GM18951 (cell line): Measurements from ENCODE around the gene DPCD.
A peak's percentile ranks its signal among the peaks of the same experiment; 100 is the strongest.

Experiments used
- POLR2A ChIP-seq: IDR thresholded peaks from 4 replicates; pipeline ENCODE4 v1.6.1; 2011; ENCODE audit warnings: mild to moderate bottlenecking; ENCODE audit not compliant: insufficient read length, insufficient read depth; ENCODE audit errors: extremely low read depth
- in situ Hi-C: fragments of 300-500 bp; cut with MboI; formaldehyde crosslinking; loops from one replicate; pipeline ENCODE4 v1.12.0; 2022; ENCODE audit warnings: low sequenced_read_pairs, mixed read lengths, inconsistent platforms; ENCODE audit not compliant: unreplicated experiment

The DPCD gene

DNA sequence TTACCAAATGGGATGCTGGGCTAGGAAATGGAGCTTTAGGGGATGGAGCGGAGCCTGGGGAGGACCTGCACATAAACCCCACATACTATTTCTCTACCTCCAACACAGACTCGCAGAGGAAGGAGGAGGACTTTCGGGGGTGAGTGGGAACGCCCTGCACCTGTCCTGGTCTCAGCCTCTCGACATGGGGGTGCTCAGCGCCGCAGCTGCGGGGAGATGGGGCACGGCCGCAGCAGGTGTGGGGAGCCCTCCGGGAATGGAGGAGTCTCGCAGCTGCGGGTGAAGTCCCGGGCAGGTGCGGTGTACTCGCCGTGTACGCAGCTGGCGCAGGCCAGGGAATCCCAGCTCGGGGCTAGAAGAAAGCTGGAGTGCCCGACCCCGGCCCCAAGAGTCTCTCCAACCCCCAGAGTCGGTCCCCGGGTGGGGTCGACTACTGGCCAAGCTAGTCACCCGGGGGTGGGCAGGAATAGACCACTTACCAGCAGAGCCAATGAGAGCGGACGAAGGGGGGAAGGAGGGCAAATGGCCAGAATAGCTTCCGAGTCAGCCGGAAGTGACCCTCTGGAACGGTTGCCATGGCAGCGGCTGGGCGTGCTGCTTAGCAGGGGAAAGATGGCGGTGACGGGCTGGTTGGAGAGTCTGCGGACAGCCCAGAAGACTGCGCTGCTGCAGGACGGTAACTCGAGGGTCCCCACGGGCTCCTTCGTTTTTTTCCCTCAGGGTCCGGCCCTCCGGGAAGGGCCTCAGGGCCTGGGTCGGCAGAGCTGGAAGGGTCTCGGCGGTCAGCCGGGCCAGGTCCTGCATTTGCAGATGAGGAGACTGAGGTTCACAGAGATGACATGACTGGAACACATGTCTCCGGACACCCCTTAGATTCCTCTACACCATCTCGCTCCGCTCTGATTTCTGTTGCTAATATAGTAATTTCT, at the start of gene DPCD, which contains the start of gene POLL:
Gene DPCD (plus strand): TSS at position 597 of the 929 bp plus-strand sequence. CDS start 16 bp downstream, at position 613.
Gene POLL (minus strand): TSS at position 533 of the 929 bp plus-strand sequence. CDS start 897 bp downstream, outside the sequence.
- in situ Hi-C loops: no loop called here
- TF ChIP-seq POLR2A: peak; percentile 69

GRCh38 chr10:101538446-101538845, 49.7 kb upstream of the DPCD start:
- no peak for TF ChIP-seq POLR2A
- in situ Hi-C loops: no loop called here

DNA sequence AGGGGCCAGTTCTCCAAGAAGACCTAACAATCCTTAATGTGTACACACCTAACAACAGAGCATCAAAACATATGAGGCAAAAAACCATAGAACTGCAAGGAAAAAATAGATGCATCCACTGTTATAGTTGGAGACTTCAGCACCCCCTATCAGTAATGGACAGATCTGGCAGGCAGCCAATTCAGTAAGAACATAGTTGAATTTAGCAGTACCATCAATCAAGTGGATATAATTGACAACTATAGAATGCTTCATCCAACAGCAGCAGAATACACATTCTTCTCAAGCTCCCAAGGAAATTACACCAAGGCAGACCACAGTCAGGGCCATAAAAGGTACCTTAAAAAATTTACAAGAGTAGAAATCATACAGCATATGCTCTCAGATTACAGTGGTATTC, 42.2 kb upstream of the DPCD start:
- in situ Hi-C loops: no loop called here
- no peak for TF ChIP-seq POLR2A

DNA sequence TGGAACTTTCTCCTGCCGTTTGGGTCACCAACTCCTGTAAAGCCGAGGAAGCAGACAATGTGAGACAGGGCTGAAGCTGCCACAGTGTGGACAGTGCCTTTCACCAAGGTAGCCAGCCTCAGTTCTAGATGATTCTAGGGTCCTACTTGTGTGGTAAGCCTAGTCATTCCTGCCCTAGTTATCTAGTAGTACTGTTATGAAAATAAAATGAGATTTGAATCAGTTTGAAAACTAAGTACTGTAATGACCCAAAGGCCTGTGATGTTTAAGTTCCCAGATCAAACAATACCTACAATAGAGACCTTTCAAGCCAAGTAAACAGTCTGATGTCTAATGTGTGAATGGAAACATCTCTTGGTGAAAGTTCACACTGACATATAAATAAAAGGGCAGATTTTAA, 37.2 kb upstream of the DPCD start:
- in situ Hi-C loops: no loop called here
- no peak for TF ChIP-seq POLR2A

GRCh38 chr10:101552442-101552841, 35.7 kb upstream of the DPCD start:
- in situ Hi-C loops: no loop called here
- no peak for TF ChIP-seq POLR2A

DNA sequence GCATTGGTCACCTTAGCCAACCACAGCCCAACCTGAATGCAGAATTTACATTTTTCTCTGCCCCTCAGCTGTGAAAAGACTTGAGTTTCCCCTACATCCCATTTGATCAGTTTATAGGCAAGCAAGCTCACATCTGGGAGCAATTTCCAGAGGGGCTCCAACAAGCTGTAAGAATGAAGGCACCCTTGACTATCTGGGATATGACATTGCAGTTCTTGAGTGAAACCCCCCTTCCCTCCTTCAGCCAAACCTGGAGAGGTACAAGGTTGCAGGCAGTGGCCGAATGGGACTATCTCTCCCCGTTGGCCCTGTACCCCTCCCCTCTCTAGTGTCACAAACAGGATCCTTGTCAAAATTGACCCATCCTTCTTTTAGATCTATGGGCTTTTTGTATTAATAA, 30.6 kb upstream of the DPCD start:
- no peak for TF ChIP-seq POLR2A
- in situ Hi-C loops: no loop called here

GRCh38 chr10:101558204-101558603, 29.9 kb upstream of the DPCD start:
- TF ChIP-seq POLR2A: no peak
- in situ Hi-C loops: no loop called here

GRCh38 chr10:101558671-101559595, 29.2 kb upstream of the DPCD start:
- in situ Hi-C loops: no loop called here
- no peak for TF ChIP-seq POLR2A

DNA sequence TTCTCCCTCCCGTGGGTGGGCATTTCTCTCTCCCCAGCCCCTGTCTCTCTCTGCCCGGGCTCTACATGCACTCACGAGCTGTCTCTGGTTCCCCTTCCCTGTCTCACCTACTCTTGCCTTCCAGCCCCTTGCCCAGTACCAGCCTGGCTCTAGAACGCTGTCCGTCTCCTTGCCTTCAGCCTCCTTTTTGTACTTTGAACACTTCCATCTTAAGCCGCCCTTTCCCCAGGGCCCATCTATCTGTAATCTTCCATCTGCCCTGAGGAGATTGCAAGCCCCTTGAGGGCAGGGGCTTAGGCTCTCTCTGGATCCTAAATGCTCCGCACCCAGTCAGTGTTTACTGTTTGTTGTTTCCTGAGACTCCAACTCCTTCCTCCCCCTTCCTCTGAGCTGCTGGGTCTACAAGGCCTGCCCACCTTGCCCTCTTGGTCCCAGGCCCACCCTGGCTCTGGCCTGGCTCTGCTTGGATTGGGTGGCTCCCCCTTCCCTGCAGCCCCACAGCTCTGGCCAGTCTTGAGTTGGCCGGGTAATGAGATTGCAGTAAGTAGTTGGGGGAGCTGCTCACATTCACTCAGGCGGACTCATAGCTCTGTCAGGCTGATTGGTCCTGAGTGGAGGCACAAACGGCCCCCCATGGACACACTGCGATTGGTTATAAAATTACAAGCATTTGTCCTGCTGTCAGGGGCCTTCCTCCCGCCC, 28.4 kb upstream of the DPCD start:
- in situ Hi-C loops: no loop called here

GRCh38 chr10:101560298-101561067, 27.6 kb upstream of the DPCD start:
- in situ Hi-C loops: no loop called here

More for the DNA sequence above, 28.4 kb upstream of the DPCD start:
- TF ChIP-seq POLR2A: no peak

GRCh38 chr10:101561068-101561915, 26.8 kb upstream of the DPCD start:
- in situ Hi-C loops: no loop called here
- no peak for TF ChIP-seq POLR2A

More at GRCh38 chr10:101560298-101561067, 27.6 kb upstream of the DPCD start:
- TF ChIP-seq POLR2A: no peak
